Central memory CD8-positive, alpha-beta T cell (primary cell): ENCODE data around the gene UTP11.

Source experiments
- ATAC-seq: fragments of 150-1000 bp; cut with Tn5 transposase; replicated peaks from 2 replicates; pipeline ENCODE4 v1.10.0; 2022; ENCODE audit warnings: mild to moderate bottlenecking, moderate FRiP score, moderate number of reproducible peaks; ENCODE audit not compliant: poor library complexity, severe bottlenecking; ENCODE audit errors: extremely low read depth
- DNase-seq, 2 donors: peaks; one replicate each; pipeline ENCODE4 v3.0.0; 2021; ENCODE audit warnings: low spot score in 2 of 2
- H3K27ac Mint-ChIP-seq: one replicate; pipeline ENCODE4 v1.8.0; 2022; ENCODE audit warnings: low read depth, mild to moderate bottlenecking, moderate library complexity, mixed read lengths
- H3K27me3 Mint-ChIP-seq: one replicate; pipeline ENCODE4 v1.8.0; 2022; ENCODE audit warnings: mixed read lengths
- H3K36me3 Mint-ChIP-seq: one replicate; pipeline ENCODE4 v1.8.0; 2022; ENCODE audit warnings: mild to moderate bottlenecking, moderate library complexity, mixed read lengths; ENCODE audit not compliant: insufficient read depth
- H3K4me1 Mint-ChIP-seq: one replicate; pipeline ENCODE4 v1.8.0; 2022; ENCODE audit warnings: mixed read lengths
- H3K4me3 Mint-ChIP-seq: one replicate; pipeline ENCODE4 v1.8.0; 2022; ENCODE audit warnings: mild to moderate bottlenecking, moderate library complexity, mixed read lengths
- H3K9me3 Mint-ChIP-seq: one replicate; pipeline ENCODE4 v1.8.0; 2022; ENCODE audit warnings: mixed read lengths

The UTP11 gene

GRCh38 chr1:38037221-38037939 is 24.8 kb downstream of the UTP11 start:
- Mint-ChIP-seq H3K9me3 (no peaks in the 10 kb centered on the region), H3K36me3 (no peaks in the 10 kb centered on the region), H3K4me1 (no peaks in the 10 kb centered on the region), H3K4me3 (no peak overlapping the region), H3K27ac (no peak overlapping the region), H3K27me3 (peaks cover 13% of the 10 kb centered on the region)
- ATAC-seq (no peak), DNase-seq (no peak)

DNA sequence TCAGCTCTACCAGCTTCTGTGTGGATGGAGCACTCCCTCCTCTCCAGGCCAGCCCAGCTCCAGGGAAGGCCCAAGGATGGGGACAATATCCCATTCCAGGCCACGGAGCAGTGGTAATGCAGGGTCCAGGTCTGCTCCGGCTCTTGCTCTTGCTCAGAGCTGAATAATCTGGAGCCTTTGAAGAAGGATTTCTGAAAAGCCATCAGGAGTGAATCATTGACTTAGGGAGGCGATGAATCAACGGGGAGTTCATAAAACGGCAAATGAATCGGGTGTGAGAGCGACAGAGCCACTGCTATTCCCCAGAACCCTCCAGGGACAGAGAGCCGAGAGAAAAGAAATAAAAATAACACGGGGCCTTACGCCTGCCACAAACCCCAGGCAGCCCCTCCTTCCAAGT is 26.3 kb downstream of the UTP11 start:
- Mint-ChIP-seq H3K27me3 (peaks cover 28% of the 10 kb centered on the region), H3K4me1 (peaks cover under 1% of the 10 kb centered on the region), H3K4me3 (no peak overlapping the region), H3K36me3 (peaks cover under 1% of the 10 kb centered on the region), H3K9me3 (no peaks in the 10 kb centered on the region), H3K27ac (no peak overlapping the region)
- DNase-seq (no peak), ATAC-seq (no peak)

DNA sequence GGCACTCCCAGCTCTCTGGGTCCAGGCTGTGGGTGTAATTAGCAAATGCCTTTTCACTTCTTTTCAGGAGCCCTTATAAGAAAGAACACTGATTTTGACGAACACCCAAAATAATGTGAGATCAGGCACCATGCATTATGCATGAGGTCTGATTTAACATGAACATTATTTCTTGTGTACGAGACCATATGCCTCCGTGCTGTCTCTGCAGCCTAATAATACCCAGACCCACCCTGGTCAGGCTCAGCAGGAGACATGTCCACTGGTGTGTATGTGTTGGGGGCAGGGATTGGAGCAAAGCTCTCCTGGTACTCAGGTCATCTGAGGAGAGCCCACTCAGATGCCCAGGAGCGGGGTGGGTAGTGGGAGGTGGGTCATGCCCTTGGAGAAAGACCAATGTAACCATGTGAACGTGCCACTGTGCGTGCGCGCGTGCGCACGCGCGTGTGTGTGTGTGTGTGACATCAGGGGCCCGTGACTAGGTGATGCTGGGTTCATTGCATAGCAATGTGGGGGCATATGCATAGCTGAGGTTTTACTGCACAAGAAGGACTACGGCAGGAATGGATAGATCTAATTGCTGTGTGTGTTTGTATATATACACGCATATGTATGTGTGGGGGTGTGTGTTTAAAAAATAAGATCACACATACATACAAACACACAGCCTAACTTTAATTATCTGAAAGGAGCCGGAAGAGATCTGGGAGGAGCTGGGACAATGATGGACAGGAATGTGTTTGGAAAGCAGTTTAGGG is 27.0 kb downstream of the UTP11 start:
- H3K27me3 Mint-ChIP-seq: peaks cover 35% of the 10 kb centered on the region
- H3K4me3 Mint-ChIP-seq: no peak overlapping the region
- H3K27ac Mint-ChIP-seq: no peak overlapping the region
- H3K9me3 Mint-ChIP-seq: no peaks in the 10 kb centered on the region
- peaks cover 7% of the 10 kb centered on the region for H3K4me1 Mint-ChIP-seq
- H3K36me3 Mint-ChIP-seq: peaks cover 3% of the 10 kb centered on the region
- DNase-seq (no peak), ATAC-seq (no peak)

DNA sequence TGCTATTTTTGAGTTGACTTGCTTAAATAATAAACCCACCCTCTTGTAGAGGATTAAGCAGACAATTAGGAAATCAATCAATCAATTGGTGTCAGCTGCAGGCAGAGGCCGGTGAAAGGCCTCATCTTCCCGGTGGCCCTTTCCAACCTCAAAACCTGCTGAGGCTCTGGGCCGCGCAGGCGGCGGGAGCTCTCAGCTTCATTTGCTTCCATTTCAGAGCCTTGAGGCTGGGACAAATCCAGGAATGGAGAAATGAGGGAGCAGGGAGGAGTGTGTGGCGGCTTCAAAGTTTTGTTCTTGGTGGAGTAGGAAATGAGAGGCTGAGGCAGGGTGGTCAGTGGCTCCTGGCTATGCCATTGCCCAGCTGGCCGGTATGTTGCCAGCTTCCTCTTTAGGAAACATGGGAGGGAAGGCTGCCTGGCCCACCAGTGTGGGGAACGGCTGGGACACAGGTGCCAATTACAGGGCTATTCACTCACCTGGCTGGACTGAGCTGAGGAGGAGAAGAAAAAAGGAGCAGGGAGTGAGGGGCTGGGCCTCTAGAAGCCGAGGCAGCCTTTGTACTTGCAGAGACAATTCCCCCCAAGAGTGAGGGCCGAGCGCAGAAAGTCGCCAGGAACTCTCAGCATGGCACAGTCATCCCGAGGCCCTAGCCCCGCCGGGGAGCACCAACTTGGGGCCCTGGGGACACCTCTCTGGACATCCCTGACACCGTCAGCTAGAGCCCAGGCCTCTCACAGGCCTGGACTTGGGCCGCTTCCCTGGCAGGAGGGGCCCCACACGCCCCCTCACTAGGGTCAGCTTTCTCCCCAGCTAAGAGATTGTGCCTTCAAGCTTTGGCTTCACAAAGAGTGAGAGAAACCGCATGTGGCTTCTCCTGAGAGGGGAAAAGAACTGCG is 29.7 kb downstream of the UTP11 start:
- Mint-ChIP-seq H3K9me3 (no peaks in the 10 kb centered on the region), H3K36me3 (peaks cover 3% of the 10 kb centered on the region), H3K27me3 (peaks cover 40% of the 10 kb centered on the region), H3K4me3 (no peak overlapping the region), H3K4me1 (peaks cover 10% of the 10 kb centered on the region), H3K27ac (no peak overlapping the region)
- no peak for ATAC-seq
- no peak for DNase-seq

- peaks cover 40% of the 10 kb centered on the region for H3K27me3 Mint-ChIP-seq
- peaks cover 6% of the 10 kb centered on the region for H3K36me3 Mint-ChIP-seq
- H3K4me1 Mint-ChIP-seq: peaks cover 10% of the 10 kb centered on the region
- peak overlapping the region; percentile 26 for H3K4me3 Mint-ChIP-seq
- no peaks in the 10 kb centered on the region for H3K9me3 Mint-ChIP-seq
- no peak overlapping the region for H3K27ac Mint-ChIP-seq
- DNase-seq: no peak
- ATAC-seq: no peak
These were observed 30.7 kb downstream of the UTP11 start for GRCh38 chr1:38043036-38043747.

DNA sequence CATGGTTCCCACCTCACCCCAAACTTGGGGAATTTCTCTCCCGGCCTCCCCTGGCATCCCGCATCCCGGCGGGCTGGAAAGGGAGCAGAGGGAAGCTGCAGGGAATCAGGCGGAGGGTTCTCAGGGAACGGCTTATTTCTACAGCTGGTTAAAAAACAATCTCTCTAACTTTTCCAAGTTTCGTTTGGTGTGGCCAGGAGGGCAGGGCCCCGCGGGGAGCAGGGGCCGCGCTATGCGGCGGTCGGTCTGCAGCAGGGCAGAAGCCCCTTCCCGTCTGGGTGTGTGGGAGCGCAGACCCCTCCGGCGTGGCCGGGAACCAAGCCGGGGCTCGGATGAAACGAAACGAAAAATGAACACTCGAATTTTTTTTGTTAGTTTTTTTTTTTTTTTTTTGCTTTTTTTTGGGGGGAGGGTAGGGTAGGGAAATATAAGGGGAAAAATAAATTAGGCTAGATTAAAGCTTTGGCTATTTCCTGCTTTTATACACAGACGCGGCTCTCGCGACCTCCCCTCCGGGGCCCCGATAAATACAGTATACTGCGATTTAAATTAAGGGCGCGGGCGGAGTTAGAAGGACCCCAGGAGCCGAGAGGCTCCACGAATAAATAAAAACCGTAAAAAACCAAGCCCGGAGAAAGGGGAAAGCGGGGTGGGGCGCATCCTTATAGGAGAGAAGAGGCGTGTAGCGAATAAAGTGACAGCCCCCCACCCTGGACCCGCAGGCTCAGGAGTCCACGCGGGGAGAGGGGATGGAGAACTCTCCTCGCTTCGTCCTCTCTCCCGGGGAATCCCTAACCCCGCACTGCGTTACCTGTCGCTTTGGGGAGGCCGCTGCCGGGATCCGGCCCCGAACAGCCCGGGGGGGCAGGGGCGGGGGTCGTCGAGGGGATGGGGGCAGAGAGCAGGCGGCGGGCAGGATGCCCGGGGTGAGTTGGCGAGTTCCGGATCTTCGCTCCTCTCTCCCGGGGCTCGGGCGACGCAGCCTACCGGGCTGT is 32.0 kb downstream of the UTP11 start:
- no peak for ATAC-seq
- H3K27ac Mint-ChIP-seq: no peak overlapping the region

GRCh38 chr1:38045401-38046332 is 33.1 kb downstream of the UTP11 start:
- ATAC-seq (no peak), DNase-seq (no peak)
- Mint-ChIP-seq H3K9me3 (no peaks in the 10 kb centered on the region), H3K4me3 (peak overlapping the region; percentile 11), H3K27ac (no peak overlapping the region), H3K27me3 (peaks cover 40% of the 10 kb centered on the region), H3K4me1 (peaks cover 10% of the 10 kb centered on the region), H3K36me3 (peaks cover 8% of the 10 kb centered on the region)

More for the DNA sequence above, 32.0 kb downstream of the UTP11 start:
- Mint-ChIP-seq H3K4me3 (peak overlapping the region; percentile 81), H3K9me3 (no peaks in the 10 kb centered on the region), H3K4me1 (peaks cover 10% of the 10 kb centered on the region), H3K27me3 (peaks cover 40% of the 10 kb centered on the region), H3K36me3 (peaks cover 6% of the 10 kb centered on the region)
- DNase-seq: no peak

DNA sequence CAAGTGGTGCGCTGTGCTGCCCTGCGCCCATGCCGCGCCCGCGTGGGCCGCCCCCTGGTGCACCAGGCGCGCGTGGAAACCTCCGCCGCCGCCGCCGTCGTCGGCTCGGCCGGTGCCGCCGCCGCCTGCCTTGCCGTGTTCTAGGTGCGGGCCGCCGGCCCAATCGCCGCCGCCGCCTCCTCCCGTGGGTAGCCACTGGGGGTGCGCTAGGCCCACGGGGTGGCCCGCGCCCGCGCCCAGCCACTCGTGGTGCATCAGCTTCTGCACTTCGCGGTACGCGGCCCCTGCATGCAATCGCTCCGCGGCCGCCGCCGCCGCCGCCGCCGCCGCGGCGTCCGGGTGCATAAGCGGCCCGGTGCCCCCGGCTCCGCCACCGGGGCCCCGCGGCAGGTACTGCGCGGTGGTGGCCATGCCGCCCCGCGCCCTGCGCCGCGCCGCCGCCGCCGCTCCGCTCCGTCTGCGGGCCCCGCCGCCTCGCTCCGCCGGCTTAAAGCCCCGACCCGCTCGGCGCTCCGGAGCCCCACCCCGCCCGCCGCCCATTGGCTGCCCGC is 33.9 kb downstream of the UTP11 start, which contains the start of gene POU3F1:
POU3F1 (minus strand) TSS at position 461 of the 551 bp plus-strand sequence; CDS start at position 411, 50 bp downstream.
- peaks cover 37% of the 10 kb centered on the region for H3K27me3 Mint-ChIP-seq
- H3K4me3 Mint-ChIP-seq: peak within 1 kb of the TSS; percentile 76
- peak within 1 kb of the TSS; percentile 19 for H3K27ac Mint-ChIP-seq
- H3K9me3 Mint-ChIP-seq: no peaks in the 10 kb centered on the region
- ATAC-seq (peak; percentile 21), DNase-seq (no peak)
- H3K4me1 Mint-ChIP-seq: peaks cover 10% of the 10 kb centered on the region
- H3K36me3 Mint-ChIP-seq: peaks cover 8% of the 10 kb centered on the region

- Mint-ChIP-seq H3K4me3 (peak overlapping the region; percentile 76), H3K36me3 (peaks cover 8% of the 10 kb centered on the region), H3K27me3 (peaks cover 30% of the 10 kb centered on the region), H3K4me1 (peaks cover 13% of the 10 kb centered on the region), H3K27ac (peak overlapping the region; percentile 19), H3K9me3 (no peaks in the 10 kb centered on the region)
- ATAC-seq: peak; percentile 87
- peak; percentile 34 to 42 for DNase-seq
These were observed 34.5 kb downstream of the UTP11 start for GRCh38 chr1:38046884-38047602.
